RPMI8226 (cell line): Measurements from ENCODE around the gene NKPD1.

ENCODE experiments used
- DNase-seq: peaks from one replicate; pipeline ENCODE4 v3.0.0-alpha.2; 2015

Gene NKPD1

GRCh38 chr19:45172173-45172572 lies 11.4 kb upstream of the NKPD1 start:
- no peak for DNase-seq

- no peak for DNase-seq
Observed at GRCh38 chr19:45171211-45171623, 10.4 kb upstream of the NKPD1 start.

GRCh38 chr19:45170146-45171106 lies 9.6 kb upstream of the NKPD1 start:
- no peak for DNase-seq

DNA sequence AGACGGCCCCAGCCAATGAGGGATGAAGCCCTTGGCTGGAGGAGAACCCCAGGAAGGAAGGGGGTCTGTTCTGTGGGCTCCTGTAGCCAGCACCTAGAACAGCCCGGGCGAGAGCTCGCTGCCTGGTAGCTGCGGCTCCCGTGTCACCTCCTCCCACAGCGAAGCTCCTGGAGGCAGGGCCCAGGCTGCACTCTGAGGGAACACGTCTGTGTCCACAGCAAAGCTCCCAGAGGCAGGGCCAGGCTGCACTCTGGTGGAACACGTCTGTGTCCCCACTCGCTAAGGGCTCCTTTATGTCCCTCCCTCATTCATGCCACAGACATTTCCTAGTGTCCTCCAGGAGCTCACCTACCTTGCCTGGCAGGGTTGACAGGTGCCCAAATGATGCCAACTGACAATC lies 8.8 kb upstream of the NKPD1 start:
- no peak for DNase-seq

DNA sequence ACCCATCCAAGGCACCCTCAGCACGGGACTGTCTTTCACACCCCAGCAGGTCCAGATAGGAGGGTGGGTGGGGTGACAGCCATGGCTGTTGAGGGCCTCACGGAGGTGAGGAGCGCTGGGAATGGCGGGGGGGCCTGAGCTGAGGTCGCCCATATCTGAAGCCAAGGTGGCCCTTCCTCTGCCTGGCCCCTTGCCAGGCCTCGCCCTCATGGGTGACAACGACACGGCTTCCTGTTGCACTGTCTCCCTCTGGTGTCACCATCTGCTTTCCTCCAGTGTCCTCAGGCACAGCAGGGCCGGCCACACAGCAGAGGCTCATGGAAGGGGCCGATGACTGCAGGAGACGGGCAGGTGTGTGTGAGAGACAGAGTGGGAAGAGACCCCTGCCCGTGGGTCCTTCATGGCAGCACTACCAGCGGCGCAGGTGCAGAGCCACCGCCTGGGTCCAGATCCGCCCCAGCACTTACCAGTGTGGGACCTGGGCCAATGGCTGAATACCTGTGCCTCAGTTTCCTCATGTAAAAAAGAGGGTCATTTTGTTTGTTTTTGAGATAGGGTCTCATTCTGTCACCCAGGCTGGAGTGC lies 8.1 kb upstream of the NKPD1 start:
- DNase-seq: no peak

- no peak for DNase-seq
Observed at GRCh38 chr19:45166723-45167252, 6.0 kb upstream of the NKPD1 start.

GRCh38 chr19:45164577-45165335 lies 4.0 kb upstream of the NKPD1 start:
- peak; percentile 62 for DNase-seq

- DNase-seq: no peak
Observed at GRCh38 chr19:45163751-45164460, 3.1 kb upstream of the NKPD1 start.

DNA sequence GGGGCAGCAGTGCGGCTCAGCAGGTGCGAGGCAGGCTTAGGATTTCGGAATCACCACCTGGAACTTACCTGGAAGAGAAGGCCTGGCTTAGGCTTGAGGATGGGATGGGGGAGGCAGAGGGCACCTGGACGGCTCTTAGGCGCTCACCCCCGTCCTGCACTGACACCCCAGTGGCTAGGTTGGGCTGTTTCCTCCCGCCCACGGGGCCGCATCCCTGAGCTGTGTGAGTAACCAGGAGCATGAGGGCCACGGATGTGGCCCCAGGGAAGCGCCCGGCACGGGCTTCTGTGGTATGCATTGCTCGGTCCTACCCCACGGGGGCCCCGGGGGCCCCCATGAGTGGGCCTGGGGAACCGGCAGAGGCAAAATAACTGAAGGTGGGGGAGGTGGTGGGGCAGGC lies 2.4 kb upstream of the NKPD1 start:
- no peak for DNase-seq

DNA sequence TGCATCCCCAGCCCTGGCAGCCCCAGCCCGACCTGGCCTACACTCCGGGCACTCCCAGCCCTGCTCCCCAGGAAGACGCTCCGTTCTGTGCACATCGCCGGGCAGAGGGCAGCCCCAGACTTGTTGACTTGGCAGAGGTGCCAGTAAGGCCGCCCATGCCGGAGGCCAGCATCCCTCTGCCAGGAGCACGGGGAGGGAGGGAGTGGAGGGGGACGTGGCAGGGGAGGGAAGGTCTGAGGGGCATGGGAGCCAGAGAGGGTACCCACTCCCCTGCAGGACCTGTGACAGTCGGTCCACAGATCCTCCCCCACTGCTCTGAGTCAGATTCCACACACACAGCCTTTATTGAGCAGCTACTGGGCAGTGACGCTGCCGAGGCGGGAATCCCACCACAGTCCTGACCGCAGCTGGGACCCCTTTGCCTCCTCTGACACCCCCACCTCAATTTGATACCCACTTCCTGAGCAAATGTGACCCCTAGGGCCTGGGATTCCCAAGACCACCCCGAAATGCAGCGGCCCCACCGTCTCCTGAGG lies 1.9 kb upstream of the NKPD1 start:
- no peak for DNase-seq

DNA sequence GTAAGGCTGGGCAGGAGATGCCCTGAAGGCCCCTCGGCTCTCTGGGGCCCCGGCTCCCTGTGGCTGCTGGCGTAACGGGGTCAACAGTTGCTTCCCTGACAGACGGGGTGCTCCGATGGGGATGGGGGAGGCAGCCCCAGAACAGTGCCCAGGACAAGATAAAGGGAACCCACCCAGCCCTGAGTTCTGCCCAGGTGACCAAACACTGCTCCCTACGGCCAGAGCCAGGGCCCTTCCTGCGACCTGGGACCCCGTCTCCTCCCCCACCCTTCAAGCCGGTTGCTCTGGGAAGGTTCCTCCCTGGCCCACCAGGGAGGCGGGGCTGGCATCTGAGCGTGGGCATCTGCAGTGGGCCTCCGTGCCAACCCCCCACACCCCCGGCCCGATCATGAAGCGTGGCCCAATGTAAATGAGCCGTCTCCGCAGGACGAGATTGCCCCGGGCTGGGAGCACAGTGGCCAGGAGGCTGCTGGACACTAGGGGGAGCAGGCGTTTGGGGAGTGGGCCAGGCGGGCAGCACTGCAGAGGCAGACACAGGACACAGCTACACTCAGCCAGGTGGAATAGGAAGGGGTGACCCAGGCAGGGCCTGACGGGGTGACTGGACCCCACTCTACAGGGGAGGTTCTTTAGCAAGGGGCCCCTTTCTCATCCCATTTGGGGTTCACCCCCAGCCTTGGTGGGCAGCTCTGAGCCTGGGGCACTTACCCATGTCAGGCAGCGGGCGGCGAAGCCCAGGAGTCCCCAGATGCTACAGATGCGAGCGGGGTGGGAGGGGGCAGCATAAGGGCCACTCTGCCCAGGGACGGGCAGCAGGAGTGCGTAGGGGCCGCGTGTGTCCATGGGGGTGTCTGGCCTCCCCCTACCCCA lies 1.2 kb upstream of the NKPD1 start:
- no peak for DNase-seq

GRCh38 chr19:45159971-45160324 lies 834 bp downstream of the NKPD1 start:
- no peak for DNase-seq

DNA sequence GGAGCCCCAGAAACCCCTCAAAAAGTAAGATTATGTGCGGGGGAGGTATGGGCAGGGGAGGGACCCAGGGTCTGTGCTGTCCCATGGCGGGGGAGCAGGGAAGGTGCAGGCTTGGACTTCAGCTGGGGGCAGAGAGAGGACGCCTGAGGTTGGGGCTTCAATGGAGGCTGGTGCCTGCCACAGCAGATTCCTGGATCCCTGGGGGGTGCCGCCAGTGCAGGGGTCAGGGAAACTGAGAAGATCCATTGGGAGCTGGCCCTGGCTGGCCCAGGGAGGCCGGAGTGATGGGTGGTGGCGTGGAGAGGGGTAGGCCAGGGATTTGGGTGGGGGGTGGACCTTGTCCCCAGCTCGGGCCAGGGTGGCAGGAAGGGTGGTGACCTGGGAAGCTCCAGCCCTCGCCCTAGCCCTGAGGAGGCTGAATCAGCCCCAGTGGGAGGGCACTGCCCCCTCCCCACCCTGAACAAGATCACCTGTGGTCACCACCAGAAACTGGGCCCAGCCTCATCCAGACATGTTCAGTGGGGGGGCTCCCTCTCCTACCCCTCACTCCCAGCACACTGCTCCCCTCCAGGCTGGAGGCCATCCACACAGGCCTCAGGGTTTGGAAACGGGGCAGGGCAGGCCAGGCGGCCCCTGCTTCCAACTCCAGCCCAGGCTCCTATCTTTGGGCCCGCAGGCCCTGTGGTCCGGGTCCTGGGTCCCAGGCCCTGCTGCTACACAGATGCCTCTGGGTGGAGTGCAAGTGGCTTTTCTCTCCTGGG lies 1.4 kb downstream of the NKPD1 start:
- no peak for DNase-seq

- no peak for DNase-seq
Observed at GRCh38 chr19:45158503-45159209, 2.1 kb downstream of the NKPD1 start.

- DNase-seq: no peak
Observed at GRCh38 chr19:45156751-45157150, 4.0 kb downstream of the NKPD1 start.

DNA sequence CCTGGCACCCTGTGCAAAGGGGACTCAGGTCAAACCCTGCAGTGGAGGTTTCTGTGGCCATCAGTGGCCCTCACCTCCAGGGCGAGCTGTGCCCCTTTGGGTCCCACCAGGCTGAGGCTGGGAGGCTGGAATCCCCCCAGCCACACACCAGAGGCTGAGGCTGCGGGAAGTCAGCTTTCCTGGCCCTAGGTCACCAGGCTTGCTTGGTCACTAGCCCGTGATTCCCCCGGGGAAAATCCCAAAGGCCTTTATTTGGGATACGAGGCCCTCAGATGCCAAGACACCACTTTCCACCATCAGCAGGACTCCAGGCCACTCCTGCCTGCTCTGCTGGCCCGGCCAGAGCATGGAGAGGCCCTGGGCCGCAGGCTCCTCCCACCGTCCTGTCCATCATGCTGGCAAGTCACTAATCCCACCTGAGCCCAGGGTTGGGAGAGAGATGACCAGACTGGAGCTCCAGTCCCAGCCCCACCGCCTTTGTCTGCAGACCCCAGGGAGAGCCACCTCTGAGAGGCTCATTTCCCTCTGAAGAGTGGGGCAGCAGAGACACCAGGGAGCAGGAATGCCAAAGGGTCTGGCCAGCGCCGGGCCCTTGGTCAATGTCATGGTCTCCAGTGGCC lies 4.7 kb downstream of the NKPD1 start:
- no peak for DNase-seq

- DNase-seq: no peak
Observed at GRCh38 chr19:45154064-45154827, 6.5 kb downstream of the NKPD1 start.

DNA sequence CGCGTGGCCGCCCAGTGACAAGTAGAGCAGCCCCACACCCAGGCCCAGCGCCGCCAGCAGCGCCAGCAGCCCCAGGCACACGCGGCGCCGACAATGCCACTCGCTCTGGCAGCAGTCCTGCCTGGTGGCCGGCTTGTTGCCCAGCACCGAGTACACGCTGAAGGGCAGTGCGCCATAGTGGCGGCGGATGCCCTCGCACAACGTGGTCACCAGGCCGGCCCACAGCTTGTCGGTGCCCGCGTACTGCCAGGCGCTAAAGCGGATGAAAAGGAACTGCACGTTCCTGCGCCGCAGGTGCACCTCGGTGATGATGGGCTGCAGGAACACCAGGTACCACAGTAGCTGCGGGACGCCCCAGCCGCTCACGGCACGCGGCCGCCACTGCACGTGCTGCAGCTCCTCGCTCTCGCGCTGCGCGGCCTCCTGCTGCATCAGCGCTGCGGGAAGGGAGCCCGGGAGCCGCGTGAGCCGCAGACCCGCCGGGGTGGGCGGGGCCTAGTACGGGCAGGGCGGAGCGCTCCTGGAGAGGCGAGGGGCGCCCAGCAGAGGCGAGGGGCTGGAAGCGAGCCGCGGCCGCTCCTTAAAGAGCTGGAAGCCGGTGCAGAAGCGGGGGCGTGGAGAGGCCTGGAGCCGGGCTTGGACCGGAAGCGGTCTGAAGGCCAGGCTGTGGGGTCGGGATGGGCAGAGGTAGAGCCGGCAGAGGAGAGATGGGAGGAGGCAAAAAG lies 7.3 kb downstream of the NKPD1 start:
- peak; percentile 49 for DNase-seq
